HEK293 (cell line): Measurements from ENCODE around the gene BRMS1.

Experiments used
- CTCF ChIA-PET: fragments of 350-600 bp; formaldehyde crosslinking; extraction: SDS; loops from one replicate; lab custom pipeline; 2021; ENCODE audit warnings: antibody characterized with exemption; lab: Yijun Ruan, JAX
- POLR2A ChIA-PET: fragments of 300-600 bp; formaldehyde crosslinking; extraction: SDS; loops from one replicate; lab custom pipeline; 2020; ENCODE audit warnings: antibody characterized with exemption, inconsistent platforms; lab: Yijun Ruan, JAX
- H3K27ac ChIP-seq: fragments of 200-500 bp; sonication (Bioruptor generic); 2 replicates; pipeline ENCODE4 v1.5.1; 2014; ENCODE audit warnings: low read depth, low read length, control low read depth, inconsistent platforms; ENCODE audit errors: extremely low read depth
- H3K36me3 ChIP-seq, 2 experiments: fragments of 200-500 bp in 1 of 2; sonication (Bioruptor generic) in 1 of 2; 1 replicate in 1 of 2; 2 replicates in 1 of 2; pipeline ENCODE4 v1.5.1; 2014 to 2017; ENCODE audit warnings: inconsistent platforms in 2 of 2, low read length in 2 of 2; ENCODE audit not compliant: control insufficient read depth in 2 of 2, insufficient read depth in 1 of 2
- H3K4me1 ChIP-seq: fragments of 200-500 bp; sonication (Bioruptor generic); 2 replicates; pipeline ENCODE4 v1.5.1; 2014; ENCODE audit warnings: mild to moderate bottlenecking, low read length, inconsistent platforms; ENCODE audit not compliant: control insufficient read depth, insufficient read depth
- H3K4me3 ChIP-seq: 2 replicates; pipeline ENCODE4 v1.5.1; 2011; ENCODE audit warnings: low read depth, mild to moderate bottlenecking, control low read depth, low read length, moderate library complexity
- H3K9me3 ChIP-seq: fragments of 200-500 bp; sonication (Bioruptor generic); 2 replicates; pipeline ENCODE4 v1.5.1; 2014; ENCODE audit warnings: low read depth, low read length, inconsistent platforms; ENCODE audit not compliant: control insufficient read depth, insufficient read depth
- GLIS1 ChIP-seq: fragments of 450-650 bp; formaldehyde crosslinking; IDR thresholded peaks from 2 replicates; pipeline ENCODE4 v1.5.1; 2016; ENCODE audit warnings: missing biosample characterization, missing genetic modification characterization
- SCRT2 ChIP-seq: fragments of 450-650 bp; formaldehyde crosslinking; IDR thresholded peaks from 2 replicates; pipeline ENCODE4 v1.5.1; 2016; ENCODE audit warnings: missing biosample characterization, missing genetic modification characterization
- YY1 ChIP-seq: fragments of 450-650 bp; formaldehyde crosslinking; IDR thresholded peaks from 2 replicates; pipeline ENCODE4 v1.5.1; 2018; ENCODE audit warnings: missing biosample characterization, missing genetic modification characterization
- ZBTB21 ChIP-seq: fragments of 450-650 bp; formaldehyde crosslinking; IDR thresholded peaks from 2 replicates; pipeline ENCODE4 v1.5.1; 2017; ENCODE audit warnings: missing biosample characterization, missing genetic modification characterization
- ZFP3 ChIP-seq: fragments of 450-650 bp; formaldehyde crosslinking; IDR thresholded peaks from 2 replicates; pipeline ENCODE4 v1.5.1; 2016; ENCODE audit warnings: low read depth, missing biosample characterization, missing genetic modification characterization
- ZIC2 ChIP-seq: fragments of 450-650 bp; formaldehyde crosslinking; IDR thresholded peaks from 2 replicates; pipeline ENCODE4 v1.5.1; 2016; ENCODE audit warnings: missing biosample characterization, missing genetic modification characterization
- ZNF2 ChIP-seq: fragments of 450-650 bp; formaldehyde crosslinking; IDR thresholded peaks from 2 replicates; pipeline ENCODE4 v1.5.1; 2016; ENCODE audit warnings: missing biosample characterization, missing genetic modification characterization
- ZNF223 ChIP-seq: fragments of 450-650 bp; formaldehyde crosslinking; IDR thresholded peaks from 2 replicates; pipeline ENCODE4 v1.5.1; 2016; ENCODE audit warnings: missing biosample characterization, missing genetic modification characterization
- ZNF292 ChIP-seq: fragments of 450-650 bp; formaldehyde crosslinking; IDR thresholded peaks from 2 replicates; pipeline ENCODE4 v1.5.1; 2016; ENCODE audit warnings: low read depth, missing biosample characterization, missing genetic modification characterization, borderline replicate concordance
- ZNF335 ChIP-seq: fragments of 450-650 bp; formaldehyde crosslinking; conservative IDR thresholded peaks from 2 replicates; pipeline ENCODE4 v1.5.1; 2016; ENCODE audit warnings: missing biosample characterization, missing genetic modification characterization
- ZNF341 ChIP-seq: fragments of 450-650 bp; formaldehyde crosslinking; IDR thresholded peaks from 2 replicates; pipeline ENCODE4; 2016; ENCODE audit warnings: low read depth, missing biosample characterization, missing genetic modification characterization
- ZNF449 ChIP-seq: fragments of 450-650 bp; formaldehyde crosslinking; IDR thresholded peaks from 2 replicates; pipeline ENCODE4 v1.5.1; 2017; ENCODE audit warnings: missing biosample characterization, mild to moderate bottlenecking, missing genetic modification characterization, moderate library complexity
- ZNF548 ChIP-seq: fragments of 450-650 bp; formaldehyde crosslinking; IDR thresholded peaks from 2 replicates; pipeline ENCODE4 v1.5.1; 2016; ENCODE audit warnings: missing biosample characterization, missing genetic modification characterization
- ZNF76 ChIP-seq: fragments of 450-650 bp; formaldehyde crosslinking; IDR thresholded peaks from 2 replicates; pipeline ENCODE4; 2016; ENCODE audit warnings: low read depth, missing biosample characterization, missing genetic modification characterization, borderline replicate concordance

The BRMS1 gene

GRCh38 chr11:66339686-66340483, 5.0 kb downstream of the BRMS1 start:
- no peaks in the 10 kb centered on the region for H3K4me1 ChIP-seq
- CTCF ChIA-PET, result interaction anchor here (0.6 to 1.4 kb wide), 4 partner anchors 11 to 318 kb away, joined by 3 to 6 read pairs (median 4); no protein-coding TSS in a partner anchor
- no peak overlapping the region for H3K4me3 ChIP-seq
- no peak overlapping the region for H3K27ac ChIP-seq
- H3K9me3 ChIP-seq, result no peaks in the 10 kb centered on the region
- H3K36me3 ChIP-seq, result peaks cover 0 to 66% of the 10 kb centered on the region in 2 experiments; a peak in 2 of 3 replicates
- TF ChIP-seq ZFP3 (tag by site-specific recombination) (no peak), GLIS1 (tag by site-specific recombination) (no peak)
- POLR2A ChIA-PET, result interaction anchor here (1.7 kb wide), 1 partner anchor 28 kb away, joined by 4 read pairs; no protein-coding TSS in a partner anchor

- no peak overlapping the region for H3K27ac ChIP-seq
- CTCF ChIA-PET, result interaction anchor here (0.6 to 1.8 kb wide), 5 partner anchors 10 to 317 kb away, joined by 3 to 9 read pairs (median 4); no protein-coding TSS in a partner anchor
Measured at GRCh38 chr11:66339162-66339675, 5.7 kb downstream of the BRMS1 start.

GRCh38 chr11:66338276-66339161, 6.4 kb downstream of the BRMS1 start:
- no peak overlapping the region for H3K4me3 ChIP-seq
- H3K27ac ChIP-seq, result no peak overlapping the region
- H3K4me1 ChIP-seq, result no peaks in the 10 kb centered on the region
- POLR2A ChIA-PET, result interaction anchor here (0.9 to 1.7 kb wide), 3 partner anchors 9 to 26 kb away, joined by 3 to 7 read pairs (median 4); partner anchors contain the start of gene B4GAT1
- CTCF ChIA-PET, result interaction anchor here (0.5 to 1.8 kb wide), 2 partner anchors 27 to 231 kb away, joined by 4 to 9 read pairs; no protein-coding TSS in a partner anchor
- peaks cover 0 to 62% of the 10 kb centered on the region in 2 experiments; a peak in 2 of 3 replicates for H3K36me3 ChIP-seq
- TF ChIP-seq ZNF341 (tag by site-specific recombination) (peak; percentile 29), ZNF548 (tag by site-specific recombination) (no peak), ZNF223 (tag by site-specific recombination) (no peak)
- H3K9me3 ChIP-seq, result no peaks in the 10 kb centered on the region

More at GRCh38 chr11:66339162-66339675, 5.7 kb downstream of the BRMS1 start:
- H3K4me3 ChIP-seq, result no peak overlapping the region
- no peak for TF ChIP-seq YY1
- TF ChIP-seq ZBTB21, result no peak
- no peak for TF ChIP-seq ZNF292 (tag by site-specific recombination)
- no peak for TF ChIP-seq ZNF223 (tag by site-specific recombination)
- no peak for TF ChIP-seq ZNF449 (tag by site-specific recombination)
- no peak for TF ChIP-seq SCRT2 (tag by site-specific recombination)
- peaks cover 0 to 66% of the 10 kb centered on the region in 2 experiments; a peak in 2 of 3 replicates for H3K36me3 ChIP-seq
- H3K9me3 ChIP-seq, result no peaks in the 10 kb centered on the region
- no peaks in the 10 kb centered on the region for H3K4me1 ChIP-seq
- POLR2A ChIA-PET, result interaction anchor here (0.9 to 1.7 kb wide), 2 partner anchors 21 to 27 kb away, joined by 3 to 4 read pairs; no protein-coding TSS in a partner anchor

GRCh38 chr11:66337103-66337899, 7.6 kb downstream of the BRMS1 start:
- peaks cover 0 to 50% of the 10 kb centered on the region in 2 experiments; a peak in 2 of 3 replicates for H3K36me3 ChIP-seq
- no peaks in the 10 kb centered on the region for H3K4me1 ChIP-seq
- TF ChIP-seq ZNF2 (tag by site-specific recombination) (no peak), ZIC2 (peak; percentile 81), ZNF76 (tag by site-specific recombination) (no peak), ZNF335 (tag by site-specific recombination) (peak; percentile 51)
- H3K27ac ChIP-seq, result no peak overlapping the region
- H3K4me3 ChIP-seq, result no peak overlapping the region
- no peaks in the 10 kb centered on the region for H3K9me3 ChIP-seq
- ChIA-PET POLR2A (interaction anchor here (0.6 to 1.3 kb wide), 2 partner anchors 11 to 458 kb away, joined by 5 to 7 read pairs; partner anchors contain the start of gene B4GAT1), CTCF (interaction anchor here (0.5 to 1.8 kb wide), 2 partner anchors 26 to 343 kb away, joined by 3 to 9 read pairs; no protein-coding TSS in a partner anchor)
